Measurements from ENCODE around the gene KIZ. TPM values are rescaled to one million over a fixed set of nuclear protein-coding genes. Genes with fewer than 3 reads are reported as not detected.

Gene KIZ

Small RNA genes lying within 50 kb of the gene (small RNA-seq; reads per million reads assigned to genes)
- gene RNA5SP477 (ENCODE audit: insufficient read depth): not detected
